Uterus (tissue), 2 donors: Measurements from ENCODE around the gene BTBD10.

Experiments
- POLR2A ChIP-seq, 2 donors: fragments of 450-650 bp; IDR thresholded peaks; one replicate each; pipeline ENCODE4 v1.6.1; 2016; ENCODE audit warnings: antibody characterized with exemption in 2 of 2, mild to moderate bottlenecking in 1 of 2, moderate library complexity in 1 of 2
- TF ChIP-seq, protein P1 (sequence below), 4 experiments: fragments of 200-600 bp in 2 of 4; fragments of 450-650 bp in 2 of 4; sonication (generic) in 2 of 4; IDR thresholded peaks; one replicate each; pipeline ENCODE4 v1.5.1; 2016 to 2019; ENCODE audit warnings: antibody characterized with exemption in 4 of 4, mild to moderate bottlenecking in 2 of 4, moderate library complexity in 1 of 4

DNA sequence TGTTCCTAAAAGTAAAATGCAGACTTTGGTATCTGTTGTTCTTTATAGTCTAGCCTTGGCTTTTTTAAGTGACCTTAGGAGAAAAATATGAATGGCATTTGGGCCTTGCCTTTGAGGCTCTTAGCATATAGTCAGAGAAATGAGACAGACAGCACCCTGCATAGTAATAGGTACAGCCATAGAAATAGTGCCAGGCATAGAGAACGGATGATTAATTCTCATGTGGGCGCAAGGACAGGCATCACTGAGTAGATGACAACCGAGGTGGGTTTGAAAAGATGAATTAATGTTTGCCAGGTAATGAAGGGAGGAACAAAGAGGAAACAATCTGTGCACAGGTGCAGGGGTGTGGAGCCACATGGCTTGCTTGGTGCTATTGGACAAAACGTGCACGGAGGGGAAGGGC, 95.0 kb downstream of the BTBD10 start:
- TF ChIP-seq, protein P1, sequence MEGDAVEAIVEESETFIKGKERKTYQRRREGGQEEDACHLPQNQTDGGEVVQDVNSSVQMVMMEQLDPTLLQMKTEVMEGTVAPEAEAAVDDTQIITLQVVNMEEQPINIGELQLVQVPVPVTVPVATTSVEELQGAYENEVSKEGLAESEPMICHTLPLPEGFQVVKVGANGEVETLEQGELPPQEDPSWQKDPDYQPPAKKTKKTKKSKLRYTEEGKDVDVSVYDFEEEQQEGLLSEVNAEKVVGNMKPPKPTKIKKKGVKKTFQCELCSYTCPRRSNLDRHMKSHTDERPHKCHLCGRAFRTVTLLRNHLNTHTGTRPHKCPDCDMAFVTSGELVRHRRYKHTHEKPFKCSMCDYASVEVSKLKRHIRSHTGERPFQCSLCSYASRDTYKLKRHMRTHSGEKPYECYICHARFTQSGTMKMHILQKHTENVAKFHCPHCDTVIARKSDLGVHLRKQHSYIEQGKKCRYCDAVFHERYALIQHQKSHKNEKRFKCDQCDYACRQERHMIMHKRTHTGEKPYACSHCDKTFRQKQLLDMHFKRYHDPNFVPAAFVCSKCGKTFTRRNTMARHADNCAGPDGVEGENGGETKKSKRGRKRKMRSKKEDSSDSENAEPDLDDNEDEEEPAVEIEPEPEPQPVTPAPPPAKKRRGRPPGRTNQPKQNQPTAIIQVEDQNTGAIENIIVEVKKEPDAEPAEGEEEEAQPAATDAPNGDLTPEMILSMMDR (IDR thresholded peaks at IDR 0.05): no peak
- no peak for TF ChIP-seq POLR2A (IDR thresholded peaks at IDR 0.05)
